ENCODE data around the gene CDK18.

The CDK18 gene

GRCh38 chr1:205519541-205520131, 15.2 kb downstream of the CDK18 start:
- no peak for DNase-seq
- Mint-ChIP-seq H3K9me3 (no peaks in the 10 kb centered on the region), H3K4me3 (no peak overlapping the region), H3K27me3 (no peaks in the 10 kb centered on the region), H3K4me1 (peaks cover 2% of the 10 kb centered on the region), H3K27ac (no peak overlapping the region), H3K36me3 (ENCODE audit: low read depth) (no peaks in the 10 kb centered on the region)
- ATAC-seq: no peak

DNA sequence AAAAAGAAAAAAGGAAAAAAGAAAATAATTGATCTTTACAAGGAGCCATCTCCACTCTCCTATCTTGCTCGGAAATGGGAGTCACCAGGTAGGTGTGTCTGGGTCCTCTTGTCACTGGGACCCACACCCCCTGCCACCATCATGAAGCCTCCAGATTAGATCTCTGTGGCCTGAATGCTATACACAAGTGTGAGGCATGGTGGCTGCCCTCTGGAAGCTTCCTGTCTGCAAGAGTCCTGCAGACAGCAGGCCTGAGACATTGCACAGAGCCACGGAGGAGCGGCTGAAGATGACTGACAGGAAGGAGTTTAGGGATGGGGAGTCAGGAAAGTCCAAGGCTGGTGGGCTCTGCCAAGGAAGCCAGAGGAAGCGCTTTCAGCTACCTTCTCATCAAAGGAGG, 16.2 kb downstream of the CDK18 start:
- Mint-ChIP-seq H3K36me3 (ENCODE audit: low read depth) (no peaks in the 10 kb centered on the region), H3K9me3 (no peaks in the 10 kb centered on the region), H3K4me1 (no peaks in the 10 kb centered on the region), H3K4me3 (no peak overlapping the region), H3K27ac (no peak overlapping the region), H3K27me3 (no peaks in the 10 kb centered on the region)
- ATAC-seq (no peak), DNase-seq (no peak)

DNA sequence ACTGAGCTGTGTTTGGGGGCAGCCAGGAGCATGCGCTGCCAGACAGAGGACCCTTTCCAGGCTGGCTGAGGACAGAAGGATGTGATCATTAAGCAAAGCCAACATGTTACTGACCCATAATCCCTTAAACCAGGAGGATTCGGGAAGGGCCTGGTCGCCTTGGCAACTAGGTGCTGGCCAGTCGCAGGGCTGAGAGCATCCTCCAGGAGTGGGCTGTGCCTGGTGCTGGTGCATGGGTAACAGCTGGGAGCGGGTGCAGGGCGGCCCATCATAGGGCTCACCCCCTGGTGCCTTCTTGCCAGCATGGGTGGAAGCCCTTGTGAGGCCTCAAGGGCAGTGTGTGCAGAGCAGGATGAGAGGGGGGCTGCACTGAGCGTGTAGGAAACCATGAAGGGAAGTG, 17.2 kb downstream of the CDK18 start:
- Mint-ChIP-seq H3K36me3 (ENCODE audit: low read depth) (no peaks in the 10 kb centered on the region), H3K27me3 (no peaks in the 10 kb centered on the region), H3K9me3 (no peaks in the 10 kb centered on the region), H3K27ac (no peak overlapping the region), H3K4me1 (no peaks in the 10 kb centered on the region), H3K4me3 (no peak overlapping the region)
- ATAC-seq: no peak
- DNase-seq: no peak

DNA sequence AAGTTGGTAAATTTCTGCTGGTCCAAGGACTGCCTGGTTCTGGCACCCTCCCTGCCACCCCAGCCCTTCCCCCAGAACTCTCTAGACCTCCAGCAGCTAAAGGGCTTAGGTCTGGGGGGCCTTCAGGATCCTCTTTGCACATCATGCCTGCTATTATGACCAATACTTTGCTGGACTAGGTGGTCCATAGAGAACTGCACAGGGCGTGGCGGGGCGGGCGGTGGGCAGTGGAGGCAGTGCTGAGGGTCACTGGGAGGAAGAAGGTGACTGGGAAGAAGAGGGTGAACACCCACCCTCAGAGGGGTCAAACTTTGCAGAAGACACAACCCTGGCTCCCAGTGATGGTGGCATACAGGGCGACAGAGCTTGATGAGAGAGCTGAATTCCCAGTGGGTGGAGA, 18.2 kb downstream of the CDK18 start:
- Mint-ChIP-seq H3K36me3 (ENCODE audit: low read depth) (no peaks in the 10 kb centered on the region), H3K27me3 (no peaks in the 10 kb centered on the region), H3K9me3 (no peaks in the 10 kb centered on the region)

DNA sequence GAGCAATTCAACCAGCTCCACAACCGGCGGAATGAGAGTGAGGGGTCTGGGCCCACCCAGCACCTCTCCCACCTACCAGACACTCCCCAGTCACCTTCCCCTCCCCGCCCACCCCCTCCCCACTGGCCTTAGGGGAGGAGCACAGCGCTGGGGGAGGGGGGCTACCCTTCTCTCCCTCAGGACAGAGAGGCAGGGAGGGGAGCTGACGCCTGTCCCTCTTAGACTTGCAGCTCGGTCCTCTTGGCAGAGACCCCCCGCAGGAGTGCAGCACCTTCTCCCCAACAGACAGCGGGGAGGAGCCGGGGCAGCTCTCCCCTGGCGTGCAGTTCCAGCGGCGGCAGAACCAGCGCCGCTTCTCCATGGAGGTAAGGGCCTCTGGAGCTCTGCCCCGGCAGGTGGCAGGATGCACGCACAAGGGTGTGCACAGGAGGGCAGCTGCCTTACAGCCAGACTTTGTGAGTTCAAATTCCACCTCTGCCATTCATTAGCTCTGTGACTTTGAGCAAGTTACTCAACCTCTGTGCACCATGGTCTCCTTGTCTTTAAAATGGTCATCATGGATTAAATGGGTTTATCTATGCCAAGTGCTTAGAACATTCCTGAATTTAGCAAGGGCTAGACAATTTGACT, 18.9 kb downstream of the CDK18 start:
- ATAC-seq (no peak), DNase-seq (no peak)
- H3K27ac Mint-ChIP-seq: no peak overlapping the region
- H3K4me1 Mint-ChIP-seq: no peaks in the 10 kb centered on the region
- H3K36me3 Mint-ChIP-seq (ENCODE audit: low read depth): no peaks in the 10 kb centered on the region
- no peak overlapping the region for H3K4me3 Mint-ChIP-seq
- H3K9me3 Mint-ChIP-seq: no peaks in the 10 kb centered on the region
- no peaks in the 10 kb centered on the region for H3K27me3 Mint-ChIP-seq

More for the DNA sequence above, 18.2 kb downstream of the CDK18 start:
- no peak overlapping the region for H3K27ac Mint-ChIP-seq
- ATAC-seq (no peak), DNase-seq (no peak)
- no peaks in the 10 kb centered on the region for H3K4me1 Mint-ChIP-seq
- no peak overlapping the region for H3K4me3 Mint-ChIP-seq

DNA sequence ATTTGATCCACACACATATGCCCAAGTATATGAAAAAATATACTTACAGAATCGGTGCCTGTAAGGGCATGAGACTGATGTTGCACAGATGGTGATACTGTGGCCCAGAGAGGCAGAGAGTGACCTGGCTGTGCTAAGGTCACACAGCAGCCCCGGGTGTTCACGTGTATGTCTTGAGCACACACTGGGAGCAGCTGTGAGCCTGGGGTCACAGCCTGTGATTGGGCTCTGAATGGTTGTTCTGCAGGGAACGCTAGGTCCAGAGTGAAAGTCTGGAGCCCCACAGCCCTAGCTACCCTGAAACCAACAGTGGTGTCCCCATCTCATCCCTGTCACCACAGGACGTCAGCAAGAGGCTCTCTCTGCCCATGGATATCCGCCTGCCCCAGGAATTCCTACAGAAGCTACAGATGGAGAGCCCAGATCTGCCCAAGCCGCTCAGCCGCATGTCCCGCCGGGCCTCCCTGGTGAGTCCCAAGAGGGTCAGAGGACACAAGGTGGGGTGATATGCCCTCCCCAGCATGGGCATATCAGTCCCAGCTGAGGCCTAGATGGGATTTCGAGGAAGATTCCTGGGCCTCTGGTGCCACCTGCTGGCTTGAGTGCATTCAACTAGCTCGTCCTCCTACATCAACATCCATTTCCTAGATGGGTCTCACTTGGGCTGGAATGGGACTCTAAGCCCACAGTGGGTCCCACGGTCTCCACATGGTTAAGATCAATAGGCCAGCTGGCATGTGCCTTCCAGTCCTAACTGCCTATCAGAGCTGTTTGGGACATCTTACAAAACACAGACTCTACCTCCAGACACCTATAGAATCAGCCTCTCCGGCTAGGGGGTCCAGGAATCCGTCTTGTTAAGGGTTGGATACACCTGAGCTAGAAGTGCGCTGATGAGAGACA, 19.7 kb downstream of the CDK18 start:
- Mint-ChIP-seq H3K9me3 (no peaks in the 10 kb centered on the region), H3K4me1 (no peaks in the 10 kb centered on the region), H3K27me3 (no peaks in the 10 kb centered on the region), H3K27ac (no peak overlapping the region), H3K4me3 (no peak overlapping the region), H3K36me3 (ENCODE audit: low read depth) (no peaks in the 10 kb centered on the region)
- peak; percentile 82 for DNase-seq
- no peak for ATAC-seq

- no peaks in the 10 kb centered on the region for H3K9me3 Mint-ChIP-seq
- H3K4me1 Mint-ChIP-seq: peaks cover 4% of the 10 kb centered on the region
- H3K27me3 Mint-ChIP-seq: peaks cover 5% of the 10 kb centered on the region
- DNase-seq (no peak), ATAC-seq (no peak)
- H3K27ac Mint-ChIP-seq: no peak overlapping the region
- no peaks in the 10 kb centered on the region for H3K36me3 Mint-ChIP-seq (ENCODE audit: low read depth)
- H3K4me3 Mint-ChIP-seq: no peak overlapping the region
Measured at GRCh38 chr1:205524794-205525101, 20.3 kb downstream of the CDK18 start.

- Mint-ChIP-seq H3K27ac (no peak overlapping the region), H3K36me3 (ENCODE audit: low read depth) (no peaks in the 10 kb centered on the region), H3K9me3 (no peaks in the 10 kb centered on the region), H3K4me1 (peaks cover 4% of the 10 kb centered on the region), H3K4me3 (no peak overlapping the region), H3K27me3 (peaks cover 6% of the 10 kb centered on the region)
- no peak for DNase-seq
- ATAC-seq: no peak
Measured at GRCh38 chr1:205525495-205526285, 21.2 kb downstream of the CDK18 start.

GRCh38 chr1:205526431-205526830, 22.0 kb downstream of the CDK18 start:
- H3K4me1 Mint-ChIP-seq: peaks cover 4% of the 10 kb centered on the region
- H3K27me3 Mint-ChIP-seq: peaks cover 6% of the 10 kb centered on the region
- no peaks in the 10 kb centered on the region for H3K9me3 Mint-ChIP-seq
- no peak overlapping the region for H3K4me3 Mint-ChIP-seq
- ATAC-seq (no peak), DNase-seq (no peak)
- no peak overlapping the region for H3K27ac Mint-ChIP-seq
- no peaks in the 10 kb centered on the region for H3K36me3 Mint-ChIP-seq (ENCODE audit: low read depth)

GRCh38 chr1:205527931-205528330, 23.5 kb downstream of the CDK18 start:
- Mint-ChIP-seq H3K27ac (no peak overlapping the region), H3K9me3 (no peaks in the 10 kb centered on the region), H3K4me3 (no peak overlapping the region), H3K27me3 (peaks cover 6% of the 10 kb centered on the region), H3K36me3 (ENCODE audit: low read depth) (no peaks in the 10 kb centered on the region), H3K4me1 (peaks cover 4% of the 10 kb centered on the region)
- DNase-seq (no peak), ATAC-seq (no peak)

GRCh38 chr1:205528446-205528886, 24.0 kb downstream of the CDK18 start:
- no peak overlapping the region for H3K4me3 Mint-ChIP-seq
- peaks cover 6% of the 10 kb centered on the region for H3K27me3 Mint-ChIP-seq
- ATAC-seq: no peak
- H3K9me3 Mint-ChIP-seq: no peaks in the 10 kb centered on the region
- H3K36me3 Mint-ChIP-seq (ENCODE audit: low read depth): no peaks in the 10 kb centered on the region
- H3K4me1 Mint-ChIP-seq: peaks cover 4% of the 10 kb centered on the region
- no peak overlapping the region for H3K27ac Mint-ChIP-seq
- no peak for DNase-seq

DNA sequence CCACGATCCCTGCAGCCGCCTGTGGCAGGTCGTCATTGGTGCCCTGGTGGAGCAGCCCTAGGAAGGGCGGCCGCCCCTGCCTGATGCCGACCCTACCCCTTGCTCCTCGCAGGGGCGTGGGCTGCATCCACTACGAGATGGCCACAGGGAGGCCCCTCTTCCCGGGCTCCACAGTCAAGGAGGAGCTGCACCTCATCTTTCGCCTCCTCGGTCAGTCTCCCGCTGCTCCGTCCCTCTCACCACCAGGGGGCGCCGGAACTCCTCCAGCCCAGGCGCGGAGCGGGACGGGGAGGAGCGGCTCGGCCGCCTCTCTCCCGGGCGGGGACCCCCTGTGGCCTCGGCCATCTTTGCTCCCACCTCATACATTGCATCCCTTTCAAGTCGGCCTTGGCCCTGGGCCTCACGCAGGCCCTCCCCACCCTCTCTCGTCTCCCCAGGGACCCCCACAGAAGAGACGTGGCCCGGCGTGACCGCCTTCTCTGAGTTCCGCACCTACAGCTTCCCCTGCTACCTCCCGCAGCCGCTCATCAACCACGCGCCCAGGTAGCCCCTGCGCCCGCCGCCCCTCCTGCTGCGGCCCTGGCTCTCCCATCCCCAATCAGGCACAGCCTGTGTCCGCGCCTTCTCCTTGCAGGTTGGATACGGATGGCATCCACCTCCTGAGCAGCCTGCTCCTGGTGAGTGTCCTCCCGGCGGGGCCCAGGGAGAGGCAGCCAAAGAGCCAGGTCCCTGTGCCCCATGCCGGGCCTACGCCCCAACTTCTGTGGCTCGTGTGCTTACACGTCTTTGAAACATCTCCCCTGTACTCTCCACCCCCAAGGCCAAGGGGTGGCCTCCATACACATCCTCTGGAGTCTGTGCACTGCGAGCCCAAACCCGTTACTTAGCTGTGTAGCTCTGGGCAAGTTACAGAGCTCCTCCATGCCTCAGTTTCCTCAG, 24.7 kb downstream of the CDK18 start:
- Mint-ChIP-seq H3K36me3 (ENCODE audit: low read depth) (no peaks in the 10 kb centered on the region), H3K27me3 (peaks cover 6% of the 10 kb centered on the region), H3K4me3 (peak overlapping the region; percentile 51), H3K27ac (peak overlapping the region; percentile 54), H3K9me3 (no peaks in the 10 kb centered on the region), H3K4me1 (peaks cover 4% of the 10 kb centered on the region)
- peak; percentile 93 for DNase-seq
- peak; percentile 80 for ATAC-seq

DNA sequence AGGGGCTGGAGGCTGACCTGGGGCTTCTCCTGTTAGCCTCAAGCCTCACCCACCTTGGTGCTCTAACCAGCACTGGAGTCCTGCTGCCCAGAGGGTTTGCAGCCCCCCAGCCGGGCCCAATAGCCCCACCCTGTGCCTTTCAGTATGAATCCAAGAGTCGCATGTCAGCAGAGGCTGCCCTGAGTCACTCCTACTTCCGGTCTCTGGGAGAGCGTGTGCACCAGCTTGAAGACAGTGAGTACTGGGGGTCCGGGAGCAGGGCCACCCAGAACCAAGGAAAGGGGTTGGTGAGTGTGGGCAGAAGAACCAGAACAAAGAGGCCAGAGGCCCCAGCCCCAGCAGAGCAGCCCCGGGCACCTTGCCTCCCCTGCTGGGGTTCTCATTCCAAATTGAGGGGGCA, 25.6 kb downstream of the CDK18 start:
- no peaks in the 10 kb centered on the region for H3K36me3 Mint-ChIP-seq (ENCODE audit: low read depth)

More for the DNA sequence above, 25.6 kb downstream of the CDK18 start:
- ATAC-seq (no peak), DNase-seq (no peak)
- Mint-ChIP-seq H3K4me3 (no peak overlapping the region), H3K27me3 (peaks cover 6% of the 10 kb centered on the region), H3K4me1 (peaks cover 4% of the 10 kb centered on the region), H3K9me3 (no peaks in the 10 kb centered on the region), H3K27ac (no peak overlapping the region)
